NCI-H128 (cell line): Measurements from ENCODE around the gene SLC16A12.

Experiments used
- DNase-seq: peaks from one replicate; lab custom pipeline; 2025; ENCODE audit not compliant: unreplicated experiment; lab: John Stamatoyannopoulos, UW

Gene SLC16A12, protein sequence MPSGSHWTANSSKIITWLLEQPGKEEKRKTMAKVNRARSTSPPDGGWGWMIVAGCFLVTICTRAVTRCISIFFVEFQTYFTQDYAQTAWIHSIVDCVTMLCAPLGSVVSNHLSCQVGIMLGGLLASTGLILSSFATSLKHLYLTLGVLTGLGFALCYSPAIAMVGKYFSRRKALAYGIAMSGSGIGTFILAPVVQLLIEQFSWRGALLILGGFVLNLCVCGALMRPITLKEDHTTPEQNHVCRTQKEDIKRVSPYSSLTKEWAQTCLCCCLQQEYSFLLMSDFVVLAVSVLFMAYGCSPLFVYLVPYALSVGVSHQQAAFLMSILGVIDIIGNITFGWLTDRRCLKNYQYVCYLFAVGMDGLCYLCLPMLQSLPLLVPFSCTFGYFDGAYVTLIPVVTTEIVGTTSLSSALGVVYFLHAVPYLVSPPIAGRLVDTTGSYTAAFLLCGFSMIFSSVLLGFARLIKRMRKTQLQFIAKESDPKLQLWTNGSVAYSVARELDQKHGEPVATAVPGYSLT

GRCh38 chr10:89535171-89536012 lies at the start of gene SLC16A12:
TSS of gene SLC16A12 (minus strand) at chr10:89535594. CDS start at chr10:89462578, 73,016 bp downstream.
- DNase-seq, result no peak

DNA sequence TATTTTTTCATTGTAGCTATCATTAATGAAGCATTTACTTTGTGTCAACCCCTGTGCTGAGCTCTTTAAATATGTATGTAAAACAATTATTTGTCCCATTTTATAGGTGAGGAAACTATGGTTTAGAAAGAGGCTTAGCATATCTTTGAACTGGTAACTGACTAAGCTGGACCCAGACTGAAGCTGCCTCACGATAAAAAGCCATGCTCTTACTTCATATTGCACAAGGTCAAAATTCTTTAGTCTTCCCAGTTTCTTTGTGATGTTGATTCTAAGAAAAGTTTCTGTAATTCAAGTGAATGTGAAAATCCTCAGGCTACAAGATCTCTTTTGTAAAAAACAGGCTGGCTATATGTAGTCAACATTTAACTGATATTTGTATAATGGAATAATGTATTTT lies 46.6 kb upstream of the SLC16A12 start:
- no peak for DNase-seq

DNA sequence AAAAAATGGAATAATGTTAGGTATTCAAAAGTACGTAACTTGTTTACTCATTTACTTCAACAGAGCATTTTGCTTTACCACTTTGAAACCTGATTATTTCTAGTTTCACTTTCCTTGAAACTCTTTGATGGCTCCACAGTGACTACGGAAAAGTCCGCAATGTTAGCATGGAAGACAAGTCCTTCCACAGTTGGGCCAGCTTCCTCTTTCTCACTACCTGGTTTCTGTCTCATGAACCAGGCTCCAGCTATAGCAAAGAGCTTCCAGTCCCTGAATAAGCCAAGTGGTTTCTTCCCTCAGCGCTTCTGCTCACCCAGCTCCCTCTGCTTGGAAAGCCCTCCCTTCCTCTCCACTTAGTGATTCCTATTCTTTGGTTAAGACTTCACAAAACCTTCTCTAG lies 44.8 kb upstream of the SLC16A12 start:
- DNase-seq, result no peak

GRCh38 chr10:89576696-89577095 lies 41.3 kb upstream of the SLC16A12 start:
- no peak for DNase-seq

DNA sequence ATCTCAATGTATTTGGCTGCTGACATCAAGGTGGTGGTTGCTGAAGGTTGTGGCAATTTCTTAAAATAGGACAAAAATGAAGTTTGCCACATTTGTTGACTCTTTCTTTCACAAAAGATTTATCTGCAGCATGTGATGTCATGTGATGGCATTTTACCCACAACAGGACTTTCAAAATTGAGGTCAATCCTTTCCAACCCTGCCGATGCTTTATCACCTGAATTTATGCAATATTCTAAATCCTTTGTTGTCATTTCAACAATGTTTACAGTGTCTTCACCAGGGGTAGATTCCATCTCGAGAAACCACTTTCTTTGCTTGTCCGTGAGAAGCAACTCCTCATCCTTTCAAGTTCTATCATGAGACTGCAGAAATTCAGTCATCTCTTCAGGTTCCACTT lies 40.6 kb upstream of the SLC16A12 start:
- DNase-seq, result no peak

DNA sequence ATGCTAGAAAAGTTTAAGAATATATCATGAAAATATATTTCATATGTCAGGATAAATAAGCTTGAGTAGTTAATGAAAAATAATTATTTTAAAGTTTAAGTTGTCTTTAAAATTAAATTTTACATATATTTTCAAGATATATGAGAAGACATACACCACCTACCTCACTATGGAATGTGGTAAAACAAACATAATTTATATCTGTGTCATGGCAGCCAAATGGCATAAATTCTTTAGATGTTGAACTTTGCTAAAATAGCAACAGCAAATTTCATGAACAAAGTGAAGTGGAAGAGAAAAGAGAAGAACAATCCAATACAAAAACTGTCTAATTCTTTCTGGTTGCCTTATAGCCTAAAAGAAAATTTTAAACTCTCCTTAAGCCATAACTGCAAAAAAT lies 39.6 kb upstream of the SLC16A12 start:
- no peak for DNase-seq

- DNase-seq, result no peak
Observed at GRCh38 chr10:89574368-89574767, 39.0 kb upstream of the SLC16A12 start.

GRCh38 chr10:89567576-89568245 lies 32.3 kb upstream of the SLC16A12 start:
- no peak for DNase-seq

GRCh38 chr10:89566992-89567391 lies 31.6 kb upstream of the SLC16A12 start:
- DNase-seq, result no peak

- no peak for DNase-seq
Observed at GRCh38 chr10:89566095-89566950, 30.9 kb upstream of the SLC16A12 start.

- no peak for DNase-seq
Observed at GRCh38 chr10:89565180-89565579, 29.8 kb upstream of the SLC16A12 start.

DNA sequence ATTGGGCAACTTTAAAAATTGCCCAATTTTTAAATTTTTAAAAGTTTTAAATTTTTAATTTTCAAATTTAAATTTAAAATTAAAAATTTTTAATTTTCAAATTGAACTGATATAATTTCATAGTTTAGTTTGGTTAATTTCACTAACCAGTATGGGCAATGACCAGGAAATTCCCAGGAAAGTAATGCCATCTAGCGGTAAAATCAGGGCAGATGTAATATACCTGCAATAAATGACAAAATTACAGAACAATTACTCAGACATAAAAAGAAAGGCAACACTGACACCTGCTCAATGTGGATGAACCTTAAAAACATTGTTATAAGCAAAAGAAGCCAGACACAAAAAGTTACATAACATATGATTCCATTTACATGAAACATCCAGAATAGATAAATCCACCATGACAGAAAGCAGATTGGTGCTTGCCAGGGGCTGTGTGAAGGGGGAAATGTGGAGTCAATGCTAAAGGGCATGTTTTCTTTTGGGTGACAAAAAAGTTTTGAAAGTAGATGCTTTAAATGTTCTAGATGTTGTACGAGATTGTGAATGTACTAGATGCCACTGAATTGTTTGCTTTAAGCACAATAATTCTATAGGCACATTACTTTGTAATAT lies 28.6 kb upstream of the SLC16A12 start:
- no peak for DNase-seq

DNA sequence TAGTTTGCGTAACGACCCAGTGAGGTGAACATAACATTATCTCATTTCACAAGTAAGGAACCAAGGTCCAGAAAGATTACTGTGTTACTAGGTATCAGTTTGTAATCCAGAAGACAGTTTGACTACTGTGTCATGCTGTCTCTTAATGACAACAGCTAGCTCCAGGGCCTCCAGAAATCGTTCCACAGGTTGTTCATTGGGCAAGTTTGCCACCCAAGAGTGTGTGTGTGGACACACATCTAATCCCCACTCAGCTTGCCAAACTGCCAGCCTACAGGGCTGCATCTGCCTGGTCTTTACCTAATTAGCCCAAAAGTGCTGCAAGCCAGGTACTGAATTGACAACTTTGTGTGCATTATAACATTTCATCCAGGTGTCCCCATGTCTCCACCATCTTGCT lies 27.9 kb upstream of the SLC16A12 start:
- DNase-seq, result no peak

GRCh38 chr10:89556600-89556999 lies 21.2 kb upstream of the SLC16A12 start:
- no peak for DNase-seq

- DNase-seq, result no peak
Observed at GRCh38 chr10:89555688-89556445, 20.5 kb upstream of the SLC16A12 start.

GRCh38 chr10:89554433-89554832 lies 19.0 kb upstream of the SLC16A12 start:
- no peak for DNase-seq

DNA sequence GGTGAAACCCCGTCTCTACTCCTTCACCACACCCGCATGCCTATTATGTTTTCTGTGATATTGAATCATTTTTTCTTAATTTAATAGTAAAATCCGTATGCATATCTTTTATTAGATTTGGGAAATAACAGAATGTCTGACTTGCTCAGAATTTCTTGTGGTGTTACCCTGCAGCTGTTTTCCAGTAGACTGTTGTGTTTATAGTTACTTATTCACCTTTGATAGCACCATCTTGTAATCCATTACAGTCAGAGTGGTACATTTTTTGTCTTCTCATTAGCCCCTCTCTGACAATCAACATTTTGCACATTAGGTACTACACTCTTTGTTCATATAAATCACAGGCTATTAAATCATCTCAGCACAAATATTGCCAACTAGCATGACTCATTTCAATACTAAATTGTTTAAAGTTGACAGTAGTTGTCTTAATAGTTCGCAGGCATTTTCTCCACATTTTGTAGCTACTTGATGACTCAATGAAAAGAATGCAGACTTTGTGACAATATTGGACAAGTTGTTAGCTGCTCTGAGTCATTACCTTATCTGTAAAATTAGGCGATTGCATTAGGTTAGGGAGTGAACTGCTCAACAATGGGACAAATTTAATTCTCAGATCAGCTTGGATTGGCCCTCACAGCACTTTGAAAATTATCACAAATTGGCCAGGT lies 17.8 kb upstream of the SLC16A12 start:
- DNase-seq, result no peak

DNA sequence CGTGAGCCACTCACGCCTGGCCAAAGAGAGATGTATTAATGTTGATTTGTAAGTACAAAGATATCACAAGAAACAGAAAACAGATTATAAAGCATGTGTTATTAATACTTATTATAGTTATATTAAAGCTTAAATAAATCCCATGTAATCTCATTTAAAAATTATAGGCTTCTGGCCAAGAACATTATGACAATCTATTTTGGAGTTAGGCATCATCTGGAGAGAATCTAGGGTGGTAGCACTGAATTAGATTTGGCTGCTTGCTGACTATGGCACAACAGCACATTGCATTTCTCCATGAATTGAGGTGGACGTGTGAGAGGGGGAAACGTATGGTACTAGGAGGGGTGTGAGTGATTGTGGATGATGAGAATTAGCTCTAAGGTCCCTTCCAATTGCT lies 16.8 kb upstream of the SLC16A12 start:
- no peak for DNase-seq

GRCh38 chr10:89550509-89550908 lies 15.1 kb upstream of the SLC16A12 start:
- DNase-seq, result no peak
